Measurements from ENCODE around the gene XRN1. TPM values are rescaled to one million over a fixed set of nuclear protein-coding genes. Genes with fewer than 3 reads are reported as not detected.
"Not testable (repeated sequence)": the region's sequence is repeated elsewhere in the genome, so short reads cannot be mapped to it uniquely, and the experiment has no call there.

XRN1 gene
- total RNA-seq, 1 experiment from 2014 or later = 16.5 TPM

GRCh38 chr3:142394921-142395622, 52.8 kb downstream of the XRN1 start:
- H3K27ac ChIP-seq (ENCODE audit: low read length) = no peak overlapping the region
- H2AFZ ChIP-seq (ENCODE audit: low read length) = no peak overlapping the region
- H3K27me3 ChIP-seq (ENCODE audit: low read length) = no peaks in the 10 kb centered on the region
- ATAC-seq = no peak
- CTCF ChIA-PET = no interaction called here
- POLR2A ChIA-PET (ENCODE audit: unreplicated experiment) = no interaction called here
- no peak overlapping the region for H3K9ac ChIP-seq (ENCODE audit: low read length)
- no peaks in the 10 kb centered on the region for H4K20me1 ChIP-seq (ENCODE audit: low read length)
- H3K4me3 ChIP-seq (ENCODE audit: low read length) = no peak overlapping the region
- no peak for DNase-seq
- H3F3A ChIP-seq (ENCODE audit: low read length, unreplicated experiment) = no peaks in the 10 kb centered on the region
- H3K4me2 ChIP-seq (ENCODE audit: low read length) = no peak overlapping the region
- H3K36me3 ChIP-seq (ENCODE audit: low read depth, low read length) = peaks cover 14% of the 10 kb centered on the region
- no peaks in the 10 kb centered on the region for H3K79me2 ChIP-seq (ENCODE audit: low read length)
- intact Hi-C loops (cut with micrococcal nuclease) = no loop called here
- BruUV-seq (replicated peaks) = no TSS peak
- H3K4me1 ChIP-seq (ENCODE audit: insufficient read depth, low read length) = 0 out of 2 replicates have a peak, but pooled peaks cover under 1% of the 10 kb centered on the region
- H3K9me3 ChIP-seq (ENCODE audit: low read length) = no peaks in the 10 kb centered on the region
- H3K9me2 ChIP-seq (replicated peaks; ENCODE audit: low read length) = no peaks in the 10 kb centered on the region
- TF ChIP-seq CTCF (conservative IDR thresholded peaks at IDR 0.05; ENCODE audit: low read depth, low read length) (no peak), EZH2 (IDR thresholded peaks at IDR 0.05; ENCODE audit: low read length, unreplicated experiment) (no peak), EZH2phosphoT487 (IDR thresholded peaks at IDR 0.05; ENCODE audit: borderline replicate concordance, low read length) (no peak)

- TF ChIP-seq EZH2 (IDR thresholded peaks at IDR 0.05; ENCODE audit: low read length, unreplicated experiment) (no peak), CTCF (conservative IDR thresholded peaks at IDR 0.05; ENCODE audit: low read depth, low read length) (no peak), EZH2phosphoT487 (IDR thresholded peaks at IDR 0.05; ENCODE audit: borderline replicate concordance, low read length) (no peak)
- no TSS peak for BruUV-seq (replicated peaks)
- ATAC-seq = no peak
- no peak for DNase-seq
- Histone ChIP-seq H3K9me2 (replicated peaks; ENCODE audit: low read length) (no peaks in the 10 kb centered on the region), H3K27ac (ENCODE audit: low read length) (no peak overlapping the region), H3K4me2 (ENCODE audit: low read length) (no peak overlapping the region), H2AFZ (ENCODE audit: low read length) (no peak overlapping the region), H4K20me1 (ENCODE audit: low read length) (no peaks in the 10 kb centered on the region), H3K9me3 (ENCODE audit: low read length) (no peaks in the 10 kb centered on the region), H3K27me3 (ENCODE audit: low read length) (no peaks in the 10 kb centered on the region), H3K4me3 (ENCODE audit: low read length) (no peak overlapping the region), H3K36me3 (ENCODE audit: low read depth, low read length) (peaks cover 4% of the 10 kb centered on the region; the same call in 1 of the 2 replicates), H3K9ac (ENCODE audit: low read length) (no peak overlapping the region), H3K79me2 (ENCODE audit: low read length) (no peaks in the 10 kb centered on the region), H3F3A (ENCODE audit: low read length, unreplicated experiment) (no peaks in the 10 kb centered on the region), H3K4me1 (ENCODE audit: insufficient read depth, low read length) (no peaks in the 10 kb centered on the region)
- POLR2A ChIA-PET (ENCODE audit: unreplicated experiment) = no interaction called here
- intact Hi-C loops (cut with micrococcal nuclease) = no loop called here
- CTCF ChIA-PET = no interaction called here
Observed at GRCh38 chr3:142385078-142385477, 62.8 kb downstream of the XRN1 start.

GRCh38 chr3:142374687-142375086, 73.2 kb downstream of the XRN1 start:
- no peaks in the 10 kb centered on the region for H3K36me3 ChIP-seq (ENCODE audit: low read depth, low read length)
- no peak overlapping the region for H3K4me2 ChIP-seq (ENCODE audit: low read length)
- CTCF ChIA-PET = no interaction called here
- TF ChIP-seq EZH2phosphoT487 (IDR thresholded peaks at IDR 0.05; ENCODE audit: borderline replicate concordance, low read length) (no peak), EZH2 (IDR thresholded peaks at IDR 0.05; ENCODE audit: low read length, unreplicated experiment) (no peak), CTCF (conservative IDR thresholded peaks at IDR 0.05; ENCODE audit: low read depth, low read length) (no peak)
- no peak for ATAC-seq
- BruUV-seq (replicated peaks) = no TSS peak
- no peaks in the 10 kb centered on the region for H3K27me3 ChIP-seq (ENCODE audit: low read length)
- H4K20me1 ChIP-seq (ENCODE audit: low read length) = no peaks in the 10 kb centered on the region
- H3K9me3 ChIP-seq (ENCODE audit: low read length) = no peaks in the 10 kb centered on the region
- no peaks in the 10 kb centered on the region for H3K9me2 ChIP-seq (replicated peaks; ENCODE audit: low read length)
- no peaks in the 10 kb centered on the region for H3K79me2 ChIP-seq (ENCODE audit: low read length)
- H3K4me1 ChIP-seq (ENCODE audit: insufficient read depth, low read length) = no peaks in the 10 kb centered on the region
- no peak for DNase-seq
- no peak overlapping the region for H3K27ac ChIP-seq (ENCODE audit: low read length)
- no peak overlapping the region for H3K9ac ChIP-seq (ENCODE audit: low read length)
- no peaks in the 10 kb centered on the region for H3F3A ChIP-seq (ENCODE audit: low read length, unreplicated experiment)
- intact Hi-C loops (cut with micrococcal nuclease) = no loop called here
- H2AFZ ChIP-seq (ENCODE audit: low read length) = no peak overlapping the region
- POLR2A ChIA-PET (ENCODE audit: unreplicated experiment) = no interaction called here
- no peak overlapping the region for H3K4me3 ChIP-seq (ENCODE audit: low read length)

- H3K4me3 ChIP-seq (ENCODE audit: low read length); CTCF ChIA-PET; H3K79me2 ChIP-seq (ENCODE audit: low read length); H4K20me1 ChIP-seq (ENCODE audit: low read length); H3K36me3 ChIP-seq (ENCODE audit: low read depth, low read length); H3K9me2 ChIP-seq (replicated peaks; ENCODE audit: low read length); H2AFZ ChIP-seq (ENCODE audit: low read length); BruUV-seq (replicated peaks); H3K4me2 ChIP-seq (ENCODE audit: low read length); H3K27ac ChIP-seq (ENCODE audit: low read length); H3K9ac ChIP-seq (ENCODE audit: low read length); ATAC-seq; H3K4me1 ChIP-seq (ENCODE audit: insufficient read depth, low read length); H3F3A ChIP-seq (ENCODE audit: low read length, unreplicated experiment); POLR2A ChIA-PET (ENCODE audit: unreplicated experiment); DNase-seq; H3K27me3 ChIP-seq (ENCODE audit: low read length); H3K9me3 ChIP-seq (ENCODE audit: low read length): not testable (repeated sequence)
- intact Hi-C loops (cut with micrococcal nuclease) = loop anchor here (5.0 kb wide), 1 partner anchor 78 kb away; the partner anchor contains the start of gene XRN1
Observed at GRCh38 chr3:142369576-142369975, 78.3 kb downstream of the XRN1 start.

Data from PC-3 (cell line).